Fibroblast of the aortic adventitia (primary cell): ENCODE results near the gene ADGRA3. TPM values are rescaled to one million over a fixed set of nuclear protein-coding genes. Genes with fewer than 3 reads are reported as not detected.

Experiments used
- DNase-seq: peaks from one replicate; pipeline ENCODE4 v3.0.0-alpha.2; 2010; ENCODE audit warnings: low read depth
- H3K4me3 ChIP-seq: 2 replicates; pipeline ENCODE4 v1.5.1; 2011; ENCODE audit warnings: low read depth, mild to moderate bottlenecking, control low read depth, low read length, moderate library complexity
- CTCF ChIP-seq: IDR thresholded peaks from 2 replicates; pipeline ENCODE4 v1.5.1; 2011; ENCODE audit warnings: mild to moderate bottlenecking, low read length, control low read depth, inconsistent platforms; ENCODE audit not compliant: insufficient read depth
- total RNA-seq: library from RNA; depleted of rRNA; stranded (reverse); fragments of >200 nt; gene quantifications from 2 replicates; pipeline ENCODE4 v1.2.3, GENCODE V29; 2012; ENCODE audit warnings: low replicate concordance

Gene ADGRA3
- total RNA-seq, 1 donor = 31.9 TPM

- no peak overlapping the region for H3K4me3 ChIP-seq
- DNase-seq = no peak
- no peak for TF ChIP-seq CTCF
Observed at GRCh38 chr4:22491939-22492338, 23.9 kb downstream of the ADGRA3 start.

- TF ChIP-seq CTCF = no peak
- no peak for DNase-seq
- H3K4me3 ChIP-seq = no peak overlapping the region
Observed at GRCh38 chr4:22490718-22491315, 25.0 kb downstream of the ADGRA3 start.

GRCh38 chr4:22488106-22488505 is 27.8 kb downstream of the ADGRA3 start:
- no peak overlapping the region for H3K4me3 ChIP-seq
- DNase-seq = no peak
- no peak for TF ChIP-seq CTCF

GRCh38 chr4:22487328-22487727 is 28.5 kb downstream of the ADGRA3 start:
- TF ChIP-seq CTCF = no peak
- H3K4me3 ChIP-seq = no peak overlapping the region

GRCh38 chr4:22486276-22486675 is 29.6 kb downstream of the ADGRA3 start:
- no peak for TF ChIP-seq CTCF
- no peak for DNase-seq
- no peak overlapping the region for H3K4me3 ChIP-seq

More at GRCh38 chr4:22487328-22487727, 28.5 kb downstream of the ADGRA3 start:
- DNase-seq = no peak

GRCh38 chr4:22485737-22486136 is 30.1 kb downstream of the ADGRA3 start:
- no peak for TF ChIP-seq CTCF
- DNase-seq = peak; percentile 89
- no peak overlapping the region for H3K4me3 ChIP-seq

- no peak overlapping the region for H3K4me3 ChIP-seq
- TF ChIP-seq CTCF = no peak
- DNase-seq = peak; percentile 74
Observed at GRCh38 chr4:22483551-22483981, 32.3 kb downstream of the ADGRA3 start.
